SH-SY5Y (cell line): ENCODE data around the gene TXNL1.

ENCODE experiments used
- GATA2 ChIP-seq: IDR thresholded peaks from 2 replicates; pipeline ENCODE4 v1.6.1; 2011; ENCODE audit warnings: mild to moderate bottlenecking, low read depth, low read length
- GATA3 ChIP-seq: IDR thresholded peaks from 2 replicates; pipeline ENCODE4 v1.6.1; 2011; ENCODE audit warnings: low read depth, mild to moderate bottlenecking, low read length, moderate library complexity

Gene TXNL1

GRCh38 chr18:56638232-56639103 is at the start of gene TXNL1:
Gene TXNL1 (minus strand): TSS chr18:56638592. CDS start chr18:56638440, 152 bp downstream.
- TF ChIP-seq GATA3 (no peak), GATA2 (no peak)

DNA sequence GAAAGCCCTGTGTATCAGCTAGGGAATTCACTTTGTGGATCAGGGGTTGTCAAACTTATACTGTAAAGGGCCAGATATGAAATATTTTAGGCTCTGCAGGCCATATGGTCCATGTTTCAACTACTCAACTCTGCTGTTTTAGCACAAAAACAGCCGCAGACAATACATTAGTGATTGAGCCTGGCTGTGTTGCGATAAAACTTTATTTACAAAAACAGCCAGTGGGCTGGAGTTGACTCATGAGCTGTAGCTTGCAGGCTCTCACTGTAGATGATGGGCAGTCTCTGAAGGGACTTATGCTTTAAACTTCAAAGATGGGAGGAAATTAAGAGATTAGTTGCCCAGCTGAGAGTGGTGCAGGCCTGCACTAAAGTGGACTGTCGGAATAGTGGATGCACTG is 45.9 kb upstream of the TXNL1 start:
- TF ChIP-seq GATA2 (no peak), GATA3 (no peak)

GRCh38 chr18:56678836-56679565 is 40.6 kb upstream of the TXNL1 start:
- TF ChIP-seq GATA2 = no peak
- no peak for TF ChIP-seq GATA3

DNA sequence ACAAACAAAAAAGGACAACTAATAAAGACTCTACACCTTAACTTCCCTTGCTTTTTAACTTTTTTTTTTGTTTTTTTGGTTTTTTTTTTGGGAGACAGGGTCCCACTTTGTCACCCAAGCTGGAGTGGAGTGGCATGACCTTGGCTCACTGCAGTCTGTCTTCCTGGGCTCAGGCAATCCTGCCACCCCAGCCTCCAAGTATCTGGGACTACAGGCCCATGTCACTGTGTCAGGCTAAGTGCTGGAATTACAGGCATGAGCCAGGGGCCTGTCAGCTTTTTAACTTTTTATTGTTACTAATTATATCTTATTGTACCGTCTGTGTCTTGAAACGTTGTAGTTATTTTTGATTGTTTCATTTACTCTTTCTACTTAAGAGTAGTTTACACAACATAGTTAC is 38.2 kb upstream of the TXNL1 start:
- TF ChIP-seq GATA3 (no peak), GATA2 (no peak)

DNA sequence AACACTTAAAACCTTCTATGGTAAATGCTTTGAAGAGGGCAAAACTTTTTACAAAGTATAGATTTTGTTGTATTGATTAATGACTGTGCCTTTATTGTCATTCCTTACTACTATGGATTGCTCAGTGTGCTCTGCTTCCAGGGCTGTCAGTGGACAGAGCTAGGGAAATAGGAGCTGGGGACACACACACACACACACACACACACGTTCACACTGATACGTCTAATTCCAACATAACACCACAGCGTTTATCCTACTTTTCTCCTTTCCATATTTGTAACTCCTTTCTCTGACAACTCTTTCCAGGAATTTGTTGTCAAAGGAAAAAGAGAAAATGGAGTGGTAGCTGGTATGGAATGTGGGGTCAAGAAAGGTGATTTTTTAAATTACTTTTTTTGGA is 34.6 kb upstream of the TXNL1 start:
- TF ChIP-seq GATA2 (no peak), GATA3 (no peak)

- TF ChIP-seq GATA3 = no peak
- no peak for TF ChIP-seq GATA2
Observed at GRCh38 chr18:56672391-56672790, 34.0 kb upstream of the TXNL1 start.

DNA sequence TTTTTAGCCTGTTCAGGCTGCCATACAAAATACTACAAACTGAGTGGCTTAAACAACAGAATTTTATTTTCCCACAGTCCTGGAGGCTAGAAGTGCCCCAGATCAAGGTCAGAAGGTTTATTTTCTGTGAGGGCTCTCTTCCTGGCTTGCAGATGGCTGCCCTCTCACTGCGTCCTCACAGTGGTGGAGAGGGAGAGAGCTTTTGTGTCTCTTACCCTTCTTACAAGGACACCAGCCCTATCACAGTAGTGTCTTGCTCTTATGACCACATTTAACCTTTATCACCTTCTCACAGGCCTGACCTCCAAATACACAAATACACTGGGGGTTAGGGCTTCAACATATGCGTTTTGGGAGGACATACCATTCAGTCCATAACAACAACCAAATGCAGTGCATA is 24.5 kb upstream of the TXNL1 start:
- TF ChIP-seq GATA3 = no peak
- no peak for TF ChIP-seq GATA2

GRCh38 chr18:56662502-56662901 is 24.1 kb upstream of the TXNL1 start:
- TF ChIP-seq GATA2 (no peak), GATA3 (no peak)

- TF ChIP-seq GATA3 (no peak), GATA2 (no peak)
Observed at GRCh38 chr18:56662063-56662408, 23.6 kb upstream of the TXNL1 start.

DNA sequence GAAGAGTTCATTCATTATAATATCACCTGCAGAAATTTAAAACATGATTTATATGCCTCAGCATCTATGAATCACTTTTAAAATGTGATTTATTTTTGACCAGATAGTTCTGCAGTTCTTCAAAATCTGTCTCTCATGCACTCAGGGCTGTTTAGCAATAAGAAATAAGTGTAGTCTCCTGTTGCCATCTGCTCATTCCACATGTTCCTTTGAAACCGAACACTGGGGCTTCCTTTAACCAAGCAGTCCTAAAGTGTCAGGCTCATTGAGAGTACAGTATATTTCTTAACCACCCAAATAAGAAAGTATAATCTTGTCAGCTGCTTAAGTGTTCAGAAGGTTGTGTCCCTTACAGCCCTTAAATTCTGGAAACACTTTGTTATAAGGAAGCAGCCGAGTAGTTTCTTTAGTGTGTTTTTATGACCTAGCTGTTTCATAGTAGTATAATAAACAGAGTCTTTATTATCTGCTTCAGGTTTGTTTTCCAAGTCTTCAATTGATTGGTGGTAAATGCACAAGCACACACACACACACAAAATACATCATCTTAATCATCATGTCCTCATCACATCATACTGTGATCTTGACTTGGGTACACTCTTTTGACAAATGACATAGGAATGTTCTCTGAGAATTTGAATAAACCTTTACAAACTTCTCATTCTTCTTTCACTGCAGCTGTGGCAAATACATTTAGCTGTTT is 23.1 kb upstream of the TXNL1 start:
- TF ChIP-seq GATA3 = no peak
- TF ChIP-seq GATA2 = no peak

DNA sequence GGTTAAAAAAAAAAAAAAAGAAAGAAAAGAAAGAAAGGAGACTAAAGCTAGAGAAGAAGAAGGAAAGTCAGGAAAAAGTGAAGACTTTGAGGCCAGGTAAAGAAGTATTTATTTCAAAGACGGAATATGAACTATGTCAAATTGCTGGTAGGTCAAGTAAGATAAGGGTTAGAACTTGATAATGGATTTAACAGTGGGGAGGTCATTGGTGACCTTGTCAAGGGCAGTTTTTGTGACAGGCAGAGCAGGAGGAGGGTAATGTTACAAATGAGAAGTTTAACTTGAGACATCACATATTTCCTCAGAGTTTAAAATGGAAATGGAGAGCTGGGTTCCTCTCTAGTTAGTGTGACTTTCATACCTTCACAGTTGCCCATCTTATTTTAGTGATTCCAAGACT is 22.3 kb upstream of the TXNL1 start:
- no peak for TF ChIP-seq GATA2
- no peak for TF ChIP-seq GATA3

GRCh38 chr18:56659111-56659510 is 20.7 kb upstream of the TXNL1 start:
- no peak for TF ChIP-seq GATA3
- no peak for TF ChIP-seq GATA2

- no peak for TF ChIP-seq GATA3
Observed at GRCh38 chr18:56658261-56658660, 19.9 kb upstream of the TXNL1 start.

DNA sequence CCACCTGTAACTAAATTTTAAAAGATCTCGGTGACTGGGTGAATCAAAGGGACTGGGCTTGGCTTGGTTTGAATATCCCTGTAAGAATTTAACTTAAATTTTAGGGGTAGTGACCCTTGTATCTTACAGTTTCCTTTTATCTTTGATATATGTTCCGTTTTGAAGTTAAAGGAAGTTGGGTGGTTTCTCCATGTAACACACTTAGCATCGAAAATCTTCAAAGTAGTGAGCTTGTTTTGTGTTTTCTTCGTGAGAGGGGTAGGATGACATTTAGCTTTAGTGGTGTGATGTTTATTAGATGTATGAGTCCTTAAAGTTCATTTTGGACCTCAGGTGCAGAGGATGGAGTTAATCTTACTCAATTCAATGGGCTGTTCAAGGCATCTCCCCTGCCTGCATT is 14.4 kb upstream of the TXNL1 start:
- TF ChIP-seq GATA2 (no peak), GATA3 (no peak)

- TF ChIP-seq GATA2 (no peak), GATA3 (no peak)
Observed at GRCh38 chr18:56651771-56652092, 13.3 kb upstream of the TXNL1 start.
